HCT116 (cell line): ENCODE results near the gene RUNDC1. TPM values are rescaled to one million over a fixed set of nuclear protein-coding genes. Genes with fewer than 3 reads are reported as not detected.

Experiments
- ATAC-seq: fragments of 200-7000 bp; cut with Tn5 transposase; 2 replicates; pipeline ENCODE4 v1.9.1; 2020; ENCODE audit warnings: mild to moderate bottlenecking, moderate library complexity
- BruUV-seq: library from RNA; stranded (reverse); fragments of 400-500 nt; replicated peaks from 2 replicates; lab custom pipeline; 2021; lab: Mats Ljungman, UMichigan
- CTCF ChIA-PET: fragments of 300-600 bp; sonication (Branson Sonifier 250); formaldehyde crosslinking; loops from one replicate; lab custom pipeline; 2021; ENCODE audit warnings: antibody characterized with exemption; lab: Charles Lee
- POLR2A ChIA-PET: fragments of 300-600, 350-600 bp; sonication (Branson Sonifier 250); formaldehyde crosslinking; loops from one replicate; lab custom pipeline; 2021; ENCODE audit warnings: antibody characterized with exemption; lab: Charles Lee
- RAD21 ChIA-PET, 2 experiments: fragments of 300-600 bp; sonication (Branson Sonifier 250); formaldehyde crosslinking; loops; one replicate each; lab custom pipeline; 2023; ENCODE audit warnings: low total read pairs in 2 of 2; ENCODE audit not compliant: uncharacterized antibody in 2 of 2, unreplicated experiment in 2 of 2, low non-redundant PET in 1 of 2; lab: Charles Lee
- DNase-seq: peaks from one replicate; pipeline ENCODE4 v3.0.0-alpha.2; 2010; ENCODE audit warnings: low read depth, low spot score
- H2AFZ ChIP-seq: fragments of 200-600 bp; shearing (Covaris generic), sonication (generic); 2 replicates; pipeline ENCODE4 v1.6.1; 2017; ENCODE audit warnings: low read depth, mixed run types, mixed read lengths, antibody characterized with exemption, low read length; ENCODE audit not compliant: poor library complexity, severe bottlenecking
- H3K27ac ChIP-seq: 2 replicates; pipeline ENCODE4 v1.5.1; 2012; ENCODE audit warnings: low read depth, low read length
- H3K27me3 ChIP-seq: fragments of 200-600 bp; sonication (generic); 2 replicates; pipeline ENCODE4 v1.6.1; 2016; ENCODE audit warnings: mixed run types, low read length, mixed read lengths; ENCODE audit not compliant: insufficient read depth
- H3K36me3 ChIP-seq, 2 experiments: fragments of 200-500 bp in 1 of 2; fragments of 200-600 bp in 1 of 2; sonication (Bioruptor generic) in 1 of 2; sonication (generic) in 1 of 2; 2 replicates each; pipeline versions ENCODE4 v1.5.1 to v1.6.1; 2014 to 2016; ENCODE audit warnings: low read length in 2 of 2, inconsistent platforms in 1 of 2, mixed read lengths in 1 of 2, mixed run types in 1 of 2; ENCODE audit not compliant: insufficient read depth in 2 of 2, control insufficient read depth in 1 of 2
- H3K4me1 ChIP-seq, 2 experiments: fragments of 200-600 bp in 1 of 2; sonication (generic) in 1 of 2; 2 replicates each; pipeline versions ENCODE4 v1.5.1 to v1.6.1; 2012 to 2017; ENCODE audit warnings: low read length in 2 of 2, inconsistent platforms in 1 of 2, mild to moderate bottlenecking in 1 of 2, mixed read lengths in 1 of 2, mixed run types in 1 of 2, moderate library complexity in 1 of 2; ENCODE audit not compliant: insufficient read depth in 2 of 2, control insufficient read depth in 1 of 2
- H3K4me2 ChIP-seq: fragments of 200-600 bp; sonication (generic); 2 replicates; pipeline ENCODE4 v1.6.1; 2017; ENCODE audit warnings: mixed run types, low read length, mixed read lengths
- H3K4me3 ChIP-seq, 2 experiments: fragments of 200-600 bp in 1 of 2; sonication (generic) in 1 of 2; replicated peaks in 1 of 2; 2 replicates each; pipeline ENCODE4 v1.5.1; 2011 to 2016; ENCODE audit warnings: low read length in 2 of 2, control low read depth in 1 of 2, low read depth in 1 of 2, mild to moderate bottlenecking in 1 of 2, mixed read lengths in 1 of 2, mixed run types in 1 of 2
- H3K79me2 ChIP-seq: fragments of 200-600 bp; sonication (generic); 2 replicates; pipeline ENCODE4 v1.6.1; 2017; ENCODE audit warnings: mild to moderate bottlenecking, mixed run types, low read length, moderate library complexity, mixed read lengths; ENCODE audit not compliant: insufficient read depth
- H3K9ac ChIP-seq: fragments of 200-600 bp; sonication (generic); 2 replicates; pipeline ENCODE4 v1.6.1; 2016; ENCODE audit warnings: low read length, mixed read lengths
- H3K9me2 ChIP-seq: fragments of 200-600 bp; sonication (generic), shearing (Covaris generic); 2 replicates; pipeline ENCODE4 v1.6.1; 2017; ENCODE audit warnings: mixed run types, mild to moderate bottlenecking, moderate library complexity; ENCODE audit not compliant: insufficient read depth
- H3K9me3 ChIP-seq, 2 experiments: fragments of 200-500 bp in 1 of 2; fragments of 200-600 bp in 1 of 2; sonication (Bioruptor generic) in 1 of 2; sonication (generic) in 1 of 2; 2 replicates each; pipeline ENCODE4 v1.6.1; 2014 to 2017; ENCODE audit warnings: low read length in 2 of 2, mixed read lengths in 2 of 2, inconsistent platforms in 1 of 2, low read depth in 1 of 2, mild to moderate bottlenecking in 1 of 2, mixed run types in 1 of 2, moderate library complexity in 1 of 2; ENCODE audit not compliant: control insufficient read depth in 1 of 2, insufficient read depth in 1 of 2
- H4K20me1 ChIP-seq: fragments of 200-600 bp; sonication (generic), shearing (Covaris generic); 2 replicates; pipeline ENCODE4 v1.6.1; 2017; ENCODE audit warnings: mixed run types, mild to moderate bottlenecking, moderate library complexity; ENCODE audit not compliant: insufficient read depth
- CBX3 ChIP-seq: IDR thresholded peaks from 2 replicates; pipeline ENCODE4 v1.6.1; 2012; ENCODE audit warnings: low read depth
- EGR1 ChIP-seq: IDR thresholded peaks from 2 replicates; pipeline ENCODE4 v1.6.1; 2012; ENCODE audit warnings: low read depth
- ELF1 ChIP-seq: IDR thresholded peaks from 2 replicates; pipeline ENCODE4 v1.6.1; 2012; ENCODE audit warnings: low read depth, borderline replicate concordance
- EZH2 ChIP-seq: fragments of 200-600 bp; sonication (generic); IDR thresholded peaks from 2 replicates; pipeline ENCODE4 v1.6.1; 2017; ENCODE audit warnings: antibody characterized with exemption, mixed run types
- EZH2phosphoT487 ChIP-seq: fragments of 200-600 bp; IDR thresholded peaks from 2 replicates; pipeline ENCODE4 v1.6.1; 2018; ENCODE audit warnings: antibody characterized with exemption, borderline replicate concordance
- JUND ChIP-seq: IDR thresholded peaks from 2 replicates; pipeline ENCODE4 v1.6.1; 2012
- POLR2A ChIP-seq: IDR thresholded peaks from 2 replicates; pipeline ENCODE4 v1.7.0; 2011; ENCODE audit warnings: borderline replicate concordance; ENCODE audit not compliant: insufficient read depth, insufficient read length; ENCODE audit errors: extremely low read depth
- RAD21 ChIP-seq: IDR thresholded peaks from 2 replicates; pipeline ENCODE4 v1.6.1; 2012; ENCODE audit warnings: low read depth, mild to moderate bottlenecking
- SIN3A ChIP-seq: IDR thresholded peaks from 2 replicates; pipeline ENCODE4 v1.6.1; 2012; ENCODE audit warnings: low read depth
- SP1 ChIP-seq: IDR thresholded peaks from 2 replicates; pipeline ENCODE4 v1.6.1; 2012; ENCODE audit warnings: low read depth
- SRF ChIP-seq: IDR thresholded peaks from 2 replicates; pipeline ENCODE4 v1.6.1; 2012; ENCODE audit warnings: low read depth
- TCF7L2 ChIP-seq: IDR thresholded peaks from 2 replicates; pipeline ENCODE4 v1.7.0; 2011; ENCODE audit warnings: borderline replicate concordance, inconsistent platforms; ENCODE audit not compliant: insufficient read depth, insufficient read length; ENCODE audit errors: extremely low read depth
- YY1 ChIP-seq: IDR thresholded peaks from 2 replicates; pipeline ENCODE4 v1.6.1; 2011; ENCODE audit warnings: low read length, low read depth, moderate library complexity, mild to moderate bottlenecking; ENCODE audit not compliant: insufficient replicate concordance; ENCODE audit errors: extremely low read depth
- ZNF274 ChIP-seq: fragments of 200-500 bp; sonication (Bioruptor generic); IDR thresholded peaks from 2 replicates; pipeline ENCODE4 v1.6.1; 2014; ENCODE audit warnings: mild to moderate bottlenecking, low read depth, low read length, inconsistent platforms
- intact Hi-C: fragments of 100-400 bp; cut with micrococcal nuclease; formaldehyde crosslinking; loops from 2 replicates; pipeline ENCODE4 v1.10.0; 2022
- total RNA-seq: library from RNA; stranded (reverse); gene quantifications from one replicate; pipeline ENCODE4 v1.2.1, GENCODE V29; 2021; ENCODE audit not compliant: unreplicated experiment
- TF ChIP-seq, protein P1 (sequence below): IDR thresholded peaks from 2 replicates; pipeline ENCODE4 v1.6.1; 2012

RUNDC1 gene
- total RNA-seq, 1 experiment from 2014 or later = 13.0 TPM

DNA sequence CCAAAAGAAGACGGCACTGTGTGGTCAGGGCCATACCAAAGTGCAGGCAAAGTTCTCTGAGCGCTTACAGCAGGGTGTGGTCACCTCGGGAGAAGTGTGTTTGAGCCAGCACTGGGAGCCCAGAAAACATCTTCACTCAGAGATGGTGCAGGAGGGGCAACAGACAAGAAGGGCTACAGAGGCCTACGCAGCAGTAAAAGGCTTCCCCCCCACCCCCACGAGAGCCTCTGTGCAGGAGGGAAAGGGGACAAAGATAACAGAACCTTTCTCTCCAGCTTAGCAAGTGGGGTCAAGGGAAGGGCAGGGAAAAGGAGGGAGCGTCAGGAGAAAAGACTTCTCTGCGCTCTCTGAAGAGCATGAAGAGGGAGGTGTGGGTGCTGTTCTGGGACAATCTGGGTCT is 39.1 kb downstream of the RUNDC1 start:
- ChIA-PET POLR2A (interaction anchor here (1.4 kb wide), 1 partner anchor 12 kb away, joined by 3 read pairs; no protein-coding TSS in a partner anchor), CTCF (no interaction called here), RAD21 (no interaction called here)
- Histone ChIP-seq H3K4me3 (no peak overlapping the region), H2AFZ (no peak overlapping the region), H4K20me1 (no peaks in the 10 kb centered on the region), H3K79me2 (peaks cover 8% of the 10 kb centered on the region; the same call in 1 of the 2 replicates), H3K27me3 (no peaks in the 10 kb centered on the region), H3K36me3 (peaks cover 0 to 9% of the 10 kb centered on the region in 2 experiments; a peak in 3 of 4 replicates), H3K9me2 (no peaks in the 10 kb centered on the region), H3K4me2 (peak overlapping the region; percentile 12; the same call in 1 of the 2 replicates), H3K9me3 (no peaks in the 10 kb centered on the region), H3K9ac (no peak overlapping the region), H3K27ac (no peak overlapping the region), H3K4me1 (peaks cover 9 to 37% of the 10 kb centered on the region in 2 experiments; a peak in 3 of 4 replicates)
- no peak for ATAC-seq
- intact Hi-C loops = no loop called here
- no peak for DNase-seq
- BruUV-seq = no TSS peak
- TF ChIP-seq ZNF274 = no peak
- no peak for TF ChIP-seq SP1
- TF ChIP-seq TCF7L2 = no peak

DNA sequence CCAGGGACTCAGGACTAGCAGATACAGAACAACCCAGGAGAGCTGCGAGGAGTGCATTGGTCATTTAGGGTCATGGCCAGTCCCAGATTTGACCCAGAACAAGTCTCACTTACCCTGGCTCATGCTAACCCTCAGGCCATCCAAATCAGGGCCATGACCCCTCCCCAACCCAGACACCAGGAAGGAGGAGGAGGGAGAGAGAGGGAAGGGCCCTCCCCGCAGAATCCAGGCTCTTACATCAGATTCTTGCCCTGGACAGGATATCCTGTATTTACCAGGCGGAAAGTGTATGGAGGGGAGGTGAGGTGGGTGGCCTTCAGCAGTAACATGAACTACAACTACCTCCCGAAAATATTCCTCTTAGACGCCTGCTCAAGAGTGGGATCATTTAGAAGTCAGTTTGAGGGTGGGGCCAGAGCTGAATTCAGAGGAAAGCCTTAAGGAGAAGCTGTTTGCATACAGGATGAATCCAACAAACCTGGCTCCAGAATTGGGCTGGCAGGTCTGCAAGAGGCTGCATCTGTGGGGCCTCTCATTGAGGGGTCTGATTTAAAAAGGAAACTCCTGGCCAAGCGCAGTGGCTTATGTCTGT is 39.8 kb downstream of the RUNDC1 start:
- no peaks in the 10 kb centered on the region for H4K20me1 ChIP-seq
- H3K4me3 ChIP-seq = no peak overlapping the region
- H2AFZ ChIP-seq = no peak overlapping the region
- no peak for ATAC-seq
- TSS peak; percentile 27 for BruUV-seq
- H3K9ac ChIP-seq = no peak overlapping the region
- peaks cover 0 to 9% of the 10 kb centered on the region in 2 experiments; a peak in 3 of 4 replicates for H3K36me3 ChIP-seq
- TF ChIP-seq ELF1 = no peak
- TF ChIP-seq SP1 = no peak
- no peak for TF ChIP-seq TCF7L2
- TF ChIP-seq, protein P1, sequence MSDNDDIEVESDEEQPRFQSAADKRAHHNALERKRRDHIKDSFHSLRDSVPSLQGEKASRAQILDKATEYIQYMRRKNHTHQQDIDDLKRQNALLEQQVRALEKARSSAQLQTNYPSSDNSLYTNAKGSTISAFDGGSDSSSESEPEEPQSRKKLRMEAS = no peak
- no peak for TF ChIP-seq SRF
- TF ChIP-seq YY1 = no peak
- no peak for TF ChIP-seq SIN3A
- TF ChIP-seq CBX3 = no peak
- TF ChIP-seq RAD21 = no peak
- no peak for TF ChIP-seq EZH2
- no peak for TF ChIP-seq ZNF274
- TF ChIP-seq EGR1 = no peak
- TF ChIP-seq JUND = no peak
- no peak for TF ChIP-seq EZH2phosphoT487
- TF ChIP-seq POLR2A = no peak
- TF ChIP-seq, all 23 proteins: peak for 0
- intact Hi-C loops = loop anchor here (5.0 kb wide), 1 partner anchor 367 kb away; no protein-coding TSS in a partner anchor
- RAD21 ChIA-PET = no interaction called here
- no peak overlapping the region for H3K27ac ChIP-seq
- H3K9me2 ChIP-seq = no peaks in the 10 kb centered on the region
- H3K4me1 ChIP-seq = peaks cover 9 to 42% of the 10 kb centered on the region in 2 experiments; a peak in 3 of 4 replicates
- no peaks in the 10 kb centered on the region for H3K9me3 ChIP-seq
- H3K27me3 ChIP-seq = no peaks in the 10 kb centered on the region
- CTCF ChIA-PET = no interaction called here
- POLR2A ChIA-PET = interaction anchor here (1.0 to 1.4 kb wide), 2 partner anchors 13 to 22 kb away, joined by 3 read pairs; partner anchors contain the start of gene RPL27
- DNase-seq = no peak
- peaks cover 8% of the 10 kb centered on the region; the same call in 1 of the 2 replicates for H3K79me2 ChIP-seq
- peak overlapping the region; percentile 99; the same call in 1 of the 2 replicates for H3K4me2 ChIP-seq
